Measurements from ENCODE around the gene DAZAP1.

DAZAP1 gene

DNA sequence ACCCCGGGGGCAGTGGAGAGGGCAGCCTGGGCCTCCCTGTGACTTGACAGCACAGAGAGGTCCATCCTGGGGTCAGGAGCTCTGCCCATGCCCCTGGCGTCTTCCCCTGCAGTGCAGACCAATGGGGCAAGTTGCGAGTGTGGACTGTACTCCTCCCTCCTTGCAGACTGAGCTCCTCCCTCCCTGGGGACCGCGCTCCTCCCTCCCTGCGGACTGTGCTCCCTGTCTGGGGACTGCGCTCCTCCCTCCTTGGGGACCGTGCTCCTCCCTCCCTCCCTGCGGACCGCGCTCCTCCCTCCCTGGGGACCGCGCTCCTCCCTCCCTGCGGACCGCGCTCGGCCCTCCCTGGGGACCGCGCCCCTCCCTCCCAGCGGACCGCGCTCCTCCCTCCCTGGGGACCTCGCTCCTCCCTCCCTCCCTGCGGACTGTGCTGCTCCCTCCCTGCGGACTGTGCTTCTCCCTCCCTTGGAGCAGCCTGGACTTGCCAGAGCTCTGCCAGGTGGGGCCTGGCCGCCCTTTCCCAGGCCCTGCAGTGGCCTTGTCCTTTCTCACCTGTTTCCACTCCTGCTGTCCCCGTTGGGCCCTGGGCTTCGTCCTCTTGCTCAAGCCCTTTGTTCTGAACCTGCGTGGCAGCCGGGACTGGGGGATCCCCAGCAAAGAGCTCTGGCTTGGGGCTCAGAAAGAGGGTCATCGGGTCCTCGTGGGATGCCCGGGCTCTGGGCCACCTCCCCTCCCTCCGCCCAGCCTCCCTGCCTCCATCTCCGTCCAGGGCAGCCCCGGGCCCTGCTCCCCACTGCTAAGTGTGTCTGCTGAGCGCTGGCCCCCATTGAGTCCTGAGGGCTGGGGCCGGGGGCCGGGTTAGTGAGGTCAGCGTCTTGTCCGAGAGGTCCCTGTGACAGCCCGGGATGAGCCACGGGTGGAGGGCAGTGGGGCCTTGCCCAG is 12.9 kb upstream of the DAZAP1 start:
- no peak for DNase-seq

- DNase-seq, result no peak
These were observed 12.0 kb upstream of the DAZAP1 start for GRCh38 chr19:1395194-1396018.

GRCh38 chr19:1396019-1396767 is 11.2 kb upstream of the DAZAP1 start:
- no peak for DNase-seq

DNA sequence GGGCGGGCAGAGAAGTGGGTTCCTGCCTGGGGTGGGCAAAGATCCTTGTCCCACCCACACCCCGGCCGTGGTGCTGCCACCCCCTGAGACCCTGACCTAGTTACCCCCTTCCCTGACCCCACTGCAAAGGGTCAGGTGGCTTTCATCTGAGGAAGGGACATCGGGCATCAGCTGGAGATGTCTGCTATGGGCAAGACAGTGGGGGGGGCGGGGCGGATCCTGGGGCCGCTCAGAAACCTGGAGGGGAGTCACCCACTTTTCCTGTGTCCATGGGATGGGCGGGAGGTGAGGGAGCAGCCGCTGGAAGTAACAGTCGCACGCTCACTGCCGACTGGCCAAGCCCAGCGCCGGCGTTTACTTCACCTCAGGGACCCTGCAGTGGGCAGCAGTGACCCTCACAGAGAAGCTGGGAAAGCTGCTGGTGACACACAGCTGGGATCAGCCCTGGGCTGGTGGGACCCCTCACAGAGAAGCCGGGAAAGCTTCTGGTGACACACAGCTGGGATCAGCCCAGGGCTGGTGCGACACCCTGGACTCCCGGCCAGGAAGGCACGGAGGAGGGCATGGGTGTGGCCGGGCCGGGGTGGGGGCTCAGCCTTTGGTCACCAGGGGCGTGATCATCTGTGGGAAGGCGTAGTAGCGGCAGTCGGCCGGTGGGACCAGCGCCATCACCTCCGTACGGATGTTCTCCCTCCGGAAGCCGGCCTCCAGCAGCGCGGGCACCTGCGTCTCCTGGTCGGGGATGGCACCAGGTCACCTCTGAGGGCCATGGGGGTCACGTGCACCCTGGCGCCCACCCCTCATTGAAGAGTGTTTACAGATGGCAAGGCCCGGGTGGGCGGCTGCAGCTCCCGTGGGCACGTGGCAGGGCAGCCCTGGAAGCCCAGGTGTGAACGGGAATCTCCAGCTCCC is 10.4 kb upstream of the DAZAP1 start:
- DNase-seq, result no peak

DNA sequence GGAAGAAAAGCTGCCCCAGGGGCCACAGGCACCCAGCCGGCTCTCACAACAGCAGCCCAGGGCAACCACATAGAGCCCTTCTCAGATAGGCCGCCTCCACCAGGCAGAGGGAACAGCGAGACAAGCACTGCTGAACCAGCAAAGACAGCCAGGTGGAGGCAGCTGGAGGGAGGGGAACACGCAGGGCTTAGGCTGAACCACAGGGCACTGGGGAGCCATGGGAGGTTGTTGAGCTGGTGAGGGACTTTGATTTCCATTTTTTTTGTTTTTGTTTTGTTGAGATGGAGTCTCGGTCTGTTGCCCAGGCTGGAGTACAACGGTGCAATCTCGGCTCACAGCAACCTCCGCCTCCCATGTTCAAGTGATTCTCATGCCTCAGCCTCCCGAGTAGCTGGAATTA is 9.5 kb upstream of the DAZAP1 start:
- DNase-seq, result no peak

- no peak for DNase-seq
These were observed 8.3 kb upstream of the DAZAP1 start for GRCh38 chr19:1399079-1399478.

DNA sequence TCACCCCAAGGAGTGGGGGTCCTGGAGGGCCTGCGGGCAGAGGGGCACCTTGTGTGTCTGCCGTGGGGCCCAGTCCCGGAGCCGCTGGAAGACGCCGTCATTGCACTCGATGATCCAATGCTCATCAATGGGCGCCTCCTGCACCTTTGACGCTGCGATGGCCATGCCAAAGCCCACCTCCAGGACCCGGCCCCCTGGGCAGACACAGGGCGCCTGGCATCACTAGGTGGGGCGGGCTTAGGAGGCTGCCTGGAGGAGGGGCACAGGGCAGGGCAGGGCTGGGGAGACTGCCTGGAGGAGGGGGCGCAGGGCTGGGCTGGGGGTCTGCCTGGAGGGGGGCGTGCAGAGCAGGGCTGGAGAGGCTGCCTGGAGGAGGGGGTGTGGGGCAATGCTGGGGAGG is 7.6 kb upstream of the DAZAP1 start:
- DNase-seq, result no peak

GRCh38 chr19:1400281-1401137 is 6.9 kb upstream of the DAZAP1 start:
- peak; percentile 68 for DNase-seq

DNA sequence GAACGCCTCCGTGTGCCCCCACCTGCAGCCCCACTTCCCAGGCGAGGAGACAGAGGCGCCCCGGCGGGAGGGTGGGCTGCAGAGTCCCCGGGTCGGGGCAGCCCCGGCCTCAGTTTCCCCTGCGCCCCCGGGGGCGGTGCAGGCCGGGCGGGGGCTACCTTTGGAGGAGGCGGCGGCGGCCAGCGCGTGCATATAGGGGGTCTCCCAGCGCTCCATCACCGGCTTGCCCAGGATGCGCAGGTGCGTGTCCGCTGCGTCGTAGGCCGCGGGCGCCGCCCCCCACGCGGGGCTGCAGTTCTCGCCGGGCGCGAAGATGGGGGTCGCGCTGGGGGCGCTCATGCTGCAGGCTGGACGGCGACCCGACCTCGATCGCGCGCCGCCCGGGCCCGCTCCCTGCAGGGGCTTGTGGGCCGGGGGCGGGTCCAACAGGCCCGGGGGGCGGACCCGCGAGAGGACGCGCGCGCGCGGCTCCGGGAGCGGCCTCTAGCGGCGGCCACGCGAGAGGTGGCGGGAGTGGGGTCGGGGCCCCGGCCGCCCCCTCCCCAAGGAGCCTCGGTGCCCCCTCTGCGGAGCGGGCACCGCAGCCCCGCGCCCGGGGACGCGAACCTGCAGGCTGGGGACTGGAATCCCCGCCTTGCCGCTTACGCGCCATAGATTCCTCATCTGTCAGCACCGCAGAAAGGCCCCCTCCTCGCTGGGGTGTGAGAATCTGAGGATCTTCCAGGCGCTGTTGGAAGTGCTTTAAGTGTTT is 6.1 kb upstream of the DAZAP1 start, which contains the start of gene GAMT:
GAMT (minus strand) TSS at position 405 of the 751 bp plus-strand sequence; CDS start at position 339, 66 bp downstream.
- DNase-seq, result peak; percentile 69

DNA sequence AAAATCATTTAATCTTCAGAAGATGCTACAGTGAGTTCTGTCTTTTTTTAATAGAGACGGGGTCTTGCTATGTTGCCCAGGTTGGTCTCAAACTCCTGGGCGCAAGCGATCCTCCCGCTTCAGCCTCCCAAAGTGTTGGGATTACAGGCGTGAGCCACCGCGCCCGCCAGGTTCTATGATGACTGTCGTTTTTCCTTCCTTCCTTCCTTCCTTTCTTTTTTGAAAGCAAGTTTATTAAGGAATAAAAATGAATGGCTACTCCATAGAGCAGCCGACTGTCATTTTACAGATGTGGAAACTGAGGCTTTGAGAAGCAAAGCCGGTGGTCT is 5.5 kb upstream of the DAZAP1 start:
- DNase-seq, result no peak

- DNase-seq, result no peak
These were observed 4.8 kb upstream of the DAZAP1 start for GRCh38 chr19:1402411-1403070.

DNA sequence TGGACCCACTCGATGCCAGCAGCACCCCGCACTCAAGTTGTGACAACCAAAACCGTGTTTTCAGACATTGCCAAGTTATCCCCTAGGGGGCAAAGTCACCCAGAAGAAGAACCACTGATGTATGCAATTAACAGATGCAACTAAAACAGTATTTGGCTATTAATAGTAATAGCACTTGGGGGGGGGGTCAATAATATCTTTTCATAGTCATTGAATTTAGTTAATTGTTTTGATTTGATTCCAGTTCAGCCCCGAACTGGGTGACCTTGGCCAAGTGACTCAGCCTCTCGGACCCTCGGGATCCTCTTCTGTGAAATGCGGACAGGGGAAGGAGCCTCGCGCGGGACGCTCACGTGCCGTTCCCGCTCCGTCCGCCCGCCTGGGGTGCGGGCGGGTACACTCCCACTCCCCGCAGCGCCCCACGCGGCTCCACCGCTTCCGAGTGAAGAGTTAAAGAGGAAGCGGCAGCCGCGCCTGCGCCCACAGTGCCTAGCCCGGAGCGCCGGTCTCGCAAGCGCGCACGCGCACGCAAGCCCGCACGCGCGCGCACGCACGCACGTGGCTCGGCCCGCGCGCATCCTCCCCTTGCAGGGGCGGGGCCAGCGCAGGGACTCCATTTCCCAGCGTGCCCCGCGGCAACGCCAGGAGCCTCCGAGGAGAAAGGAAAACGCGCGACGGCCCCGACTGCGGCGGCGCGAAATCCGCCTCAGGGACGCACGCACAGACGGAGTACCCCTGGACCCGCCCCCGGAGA is 435 bp upstream of the DAZAP1 start:
- peak; percentile 99 for DNase-seq

- DNase-seq, result peak; percentile 65
These were observed 1.2 kb downstream of the DAZAP1 start for GRCh38 chr19:1408300-1409203.

DNA sequence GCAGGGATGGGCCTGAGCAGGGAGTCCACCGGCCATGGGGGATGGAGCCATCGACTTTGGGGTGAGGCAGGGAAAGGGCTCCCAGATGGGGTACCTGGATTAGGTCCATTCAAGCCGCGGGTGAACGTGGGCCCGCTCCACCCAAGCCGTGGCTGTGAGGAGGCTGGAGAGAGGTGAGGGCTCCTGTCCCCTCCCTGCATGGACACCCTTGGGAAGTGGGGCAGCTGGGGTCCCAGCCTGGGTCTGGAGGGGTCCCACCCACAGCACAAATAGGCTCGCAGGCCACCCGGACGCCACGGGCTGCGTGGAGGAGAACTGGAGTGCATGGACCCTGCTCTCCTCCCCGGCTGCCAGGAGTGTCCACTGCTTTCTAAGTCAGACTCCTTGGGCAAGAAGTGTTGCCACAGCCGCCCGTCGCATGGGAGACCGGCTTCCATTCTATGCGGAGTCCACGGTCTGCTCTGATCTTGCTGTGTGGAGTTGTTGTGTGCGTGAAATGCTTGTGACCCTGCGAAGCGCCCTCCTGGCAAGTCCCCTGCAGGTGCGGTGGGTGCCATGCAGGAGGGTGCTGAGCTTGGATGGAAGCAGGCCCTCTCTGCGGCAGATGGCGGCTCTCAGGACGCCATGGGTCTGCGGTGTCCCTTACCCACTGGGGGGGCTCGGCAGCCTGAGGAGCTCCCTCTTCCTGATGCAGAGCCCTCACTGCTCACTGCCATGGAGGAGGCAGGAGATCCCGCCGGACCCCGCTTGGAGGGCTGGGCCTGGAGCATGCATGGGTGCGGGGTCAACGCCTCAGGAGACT is 2.0 kb downstream of the DAZAP1 start:
- DNase-seq, result no peak

GRCh38 chr19:1410136-1410786 is 2.9 kb downstream of the DAZAP1 start:
- DNase-seq, result no peak

GRCh38 chr19:1410789-1411188 is 3.4 kb downstream of the DAZAP1 start:
- no peak for DNase-seq

All from right hindlimb (tissue), 1 donor.